Activated CD8-positive, alpha-beta memory T cell treated with anti-CD3 and anti-CD28 coated beads, Interleukin-2, amount 50 U/mL, for 24 hours (primary cell): Measurements from ENCODE around the gene RINL.

Experiments
- DNase-seq: peaks from one replicate; pipeline ENCODE4 v3.0.0-alpha.2; 2020; ENCODE audit errors: extremely low read depth

RINL gene

GRCh38 chr19:38849147-38849859 lies 28.8 kb downstream of the RINL start:
- peak; percentile 94 for DNase-seq

- no peak for DNase-seq
Measured at GRCh38 chr19:38848299-38849146, 29.6 kb downstream of the RINL start.

GRCh38 chr19:38846097-38846496 lies 32.0 kb downstream of the RINL start:
- DNase-seq: no peak

- no peak for DNase-seq
Measured at GRCh38 chr19:38845374-38846024, 32.6 kb downstream of the RINL start.

- DNase-seq: no peak
Measured at GRCh38 chr19:38844093-38844686, 33.9 kb downstream of the RINL start.

- DNase-seq: no peak
Measured at GRCh38 chr19:38843175-38843758, 34.8 kb downstream of the RINL start.

GRCh38 chr19:38842439-38843174 lies 35.5 kb downstream of the RINL start:
- peak; percentile 26 for DNase-seq

- DNase-seq: no peak
Measured at GRCh38 chr19:38841787-38842438, 36.2 kb downstream of the RINL start.

GRCh38 chr19:38841180-38841766 lies 36.8 kb downstream of the RINL start:
- DNase-seq: no peak

- DNase-seq: no peak
Measured at GRCh38 chr19:38840583-38840968, 37.5 kb downstream of the RINL start.

GRCh38 chr19:38839816-38840582 lies 38.1 kb downstream of the RINL start:
- DNase-seq: no peak

- no peak for DNase-seq
Measured at GRCh38 chr19:38838986-38839761, 38.9 kb downstream of the RINL start.

- peak; percentile 18 for DNase-seq
Measured at GRCh38 chr19:38838208-38838985, 39.7 kb downstream of the RINL start.

- DNase-seq: no peak
Measured at GRCh38 chr19:38837656-38838121, 40.4 kb downstream of the RINL start.

GRCh38 chr19:38836983-38837626 lies 41.0 kb downstream of the RINL start:
- DNase-seq: no peak

GRCh38 chr19:38836159-38836982 lies 41.7 kb downstream of the RINL start:
- DNase-seq: no peak
